GM19025 (cell line): ENCODE results near the gene NUMA1.

Experiments
- ATAC-seq: cut with Tn5 transposase; IDR thresholded peaks from one replicate; pipeline ENCODE4 v1.9.1; 2021; ENCODE audit warnings: mild to moderate bottlenecking, low read depth, moderate library complexity; ENCODE audit not compliant: unreplicated experiment

NUMA1 gene

GRCh38 chr11:71987521-71987920 lies 92.8 kb downstream of the NUMA1 start:
- no peak for ATAC-seq

GRCh38 chr11:71986131-71986530 lies 94.2 kb downstream of the NUMA1 start:
- no peak for ATAC-seq

GRCh38 chr11:71979602-71980001 lies 100.7 kb downstream of the NUMA1 start:
- ATAC-seq, result no peak

GRCh38 chr11:71979094-71979493 lies 101.2 kb downstream of the NUMA1 start:
- no peak for ATAC-seq

GRCh38 chr11:71977743-71978418 lies 102.5 kb downstream of the NUMA1 start:
- no peak for ATAC-seq

- ATAC-seq, result no peak
These were observed 103.3 kb downstream of the NUMA1 start for GRCh38 chr11:71977090-71977489.

GRCh38 chr11:71976551-71976950 lies 103.8 kb downstream of the NUMA1 start:
- no peak for ATAC-seq

GRCh38 chr11:71971680-71972079 lies 108.7 kb downstream of the NUMA1 start:
- ATAC-seq, result no peak

GRCh38 chr11:71964641-71965040 lies 115.7 kb downstream of the NUMA1 start:
- no peak for ATAC-seq

- no peak for ATAC-seq
These were observed 116.9 kb downstream of the NUMA1 start for GRCh38 chr11:71963468-71963867.

- ATAC-seq, result peak; percentile 58
These were observed 117.8 kb downstream of the NUMA1 start for GRCh38 chr11:71962428-71963038.

GRCh38 chr11:71955898-71956456 lies 124.4 kb downstream of the NUMA1 start:
- no peak for ATAC-seq
